Measurements from ENCODE around the gene ZNF526.

DNA sequence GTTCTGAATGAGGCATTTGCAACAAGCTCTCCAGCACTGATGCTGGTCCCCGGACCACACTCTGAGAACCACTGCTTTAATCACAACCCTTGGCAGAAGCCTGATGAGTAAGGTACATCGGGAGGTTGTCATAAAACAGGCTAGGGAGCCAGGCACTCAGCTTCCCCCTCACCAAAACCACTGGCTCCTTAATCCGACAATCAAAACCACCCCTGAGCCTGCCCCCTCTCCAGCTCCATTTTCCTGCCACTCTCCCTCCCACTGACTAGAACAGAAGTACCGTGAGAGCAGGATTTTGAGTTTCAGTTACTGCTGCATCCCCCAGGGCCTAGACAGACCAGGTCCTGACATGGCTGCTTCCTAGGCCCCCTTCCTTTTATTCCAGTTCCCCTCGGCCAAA lies 15.1 kb downstream of the ZNF526 start:
- TF ChIP-seq, protein P1, sequence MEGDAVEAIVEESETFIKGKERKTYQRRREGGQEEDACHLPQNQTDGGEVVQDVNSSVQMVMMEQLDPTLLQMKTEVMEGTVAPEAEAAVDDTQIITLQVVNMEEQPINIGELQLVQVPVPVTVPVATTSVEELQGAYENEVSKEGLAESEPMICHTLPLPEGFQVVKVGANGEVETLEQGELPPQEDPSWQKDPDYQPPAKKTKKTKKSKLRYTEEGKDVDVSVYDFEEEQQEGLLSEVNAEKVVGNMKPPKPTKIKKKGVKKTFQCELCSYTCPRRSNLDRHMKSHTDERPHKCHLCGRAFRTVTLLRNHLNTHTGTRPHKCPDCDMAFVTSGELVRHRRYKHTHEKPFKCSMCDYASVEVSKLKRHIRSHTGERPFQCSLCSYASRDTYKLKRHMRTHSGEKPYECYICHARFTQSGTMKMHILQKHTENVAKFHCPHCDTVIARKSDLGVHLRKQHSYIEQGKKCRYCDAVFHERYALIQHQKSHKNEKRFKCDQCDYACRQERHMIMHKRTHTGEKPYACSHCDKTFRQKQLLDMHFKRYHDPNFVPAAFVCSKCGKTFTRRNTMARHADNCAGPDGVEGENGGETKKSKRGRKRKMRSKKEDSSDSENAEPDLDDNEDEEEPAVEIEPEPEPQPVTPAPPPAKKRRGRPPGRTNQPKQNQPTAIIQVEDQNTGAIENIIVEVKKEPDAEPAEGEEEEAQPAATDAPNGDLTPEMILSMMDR (IDR thresholded peaks at IDR 0.05): no peak
- TF ChIP-seq POLR2A (IDR thresholded peaks at IDR 0.05): no peak
